IMR-90 (cell line): ENCODE data around the gene AP1M2. TPM values are rescaled to one million over a fixed set of nuclear protein-coding genes. Genes with fewer than 3 reads are reported as not detected.

Experiments
- ATAC-seq: fragments of 200-7000 bp; cut with Tn5 transposase; 2 replicates; pipeline ENCODE4 v1.9.1; 2020; ENCODE audit warnings: low read depth, mild to moderate bottlenecking, moderate library complexity
- BruUV-seq: library from RNA; stranded (reverse); fragments of 400-500 nt; replicated peaks from 2 replicates; lab custom pipeline; 2021; lab: Mats Ljungman, UMichigan
- CTCF ChIA-PET: fragments of 300-600 bp; formaldehyde crosslinking; extraction: SDS; loops from one replicate; lab custom pipeline; 2021; ENCODE audit warnings: antibody characterized with exemption; lab: Yijun Ruan, JAX
- POLR2A ChIA-PET: fragments of 300-600 bp; sonication (Branson Sonifier 250); formaldehyde crosslinking; loops from one replicate; lab custom pipeline; 2022; ENCODE audit warnings: antibody characterized with exemption; ENCODE audit not compliant: unreplicated experiment; lab: Charles Lee
- DNase-seq: peaks from one replicate; pipeline ENCODE4 v3.0.0; 2013
- H2AFZ ChIP-seq: replicated peaks from 2 replicates; pipeline ENCODE3; 2013; ENCODE audit warnings: low read length, mild to moderate bottlenecking; ENCODE audit not compliant: poor library complexity
- H2AK5ac ChIP-seq: 2 replicates; pipeline ENCODE4 v1.6.1; 2013; ENCODE audit warnings: low read depth, low read length, inconsistent platforms
- H2AK9ac ChIP-seq: replicated peaks from 2 replicates; pipeline ENCODE3; 2013; ENCODE audit warnings: mild to moderate bottlenecking, low read depth, low read length, moderate library complexity; ENCODE audit not compliant: poor library complexity
- H2BK120ac ChIP-seq: 2 replicates; pipeline ENCODE4 v1.6.1; 2013; ENCODE audit warnings: low read depth, low read length, inconsistent platforms
- H2BK15ac ChIP-seq: 3 replicates; pipeline ENCODE4 v1.6.1; 2013; ENCODE audit warnings: low read depth, low read length, inconsistent platforms
- H2BK20ac ChIP-seq: 2 replicates; pipeline ENCODE4 v1.6.1; 2013; ENCODE audit warnings: low read depth, mild to moderate bottlenecking, inconsistent platforms, low read length, moderate library complexity
- H2BK5ac ChIP-seq: 2 replicates; pipeline ENCODE4 v1.6.1; 2013; ENCODE audit warnings: mild to moderate bottlenecking, low read depth, low read length, inconsistent platforms; ENCODE audit not compliant: poor library complexity, severe bottlenecking
- H3K14ac ChIP-seq: replicated peaks from 2 replicates; pipeline ENCODE4 v1.6.1; 2013; ENCODE audit warnings: low read depth, low read length, inconsistent platforms
- H3K18ac ChIP-seq: 2 replicates; pipeline ENCODE4 v1.6.1; 2013; ENCODE audit warnings: low read depth, low read length, control low read depth
- H3K23ac ChIP-seq: 2 replicates; pipeline ENCODE4 v1.6.1; 2013; ENCODE audit warnings: low read depth, low read length, inconsistent platforms
- H3K27ac ChIP-seq: 2 replicates; pipeline ENCODE4 v1.5.1; 2013; ENCODE audit warnings: mild to moderate bottlenecking, control low read depth, low read length; ENCODE audit not compliant: insufficient read depth
- H3K27me3 ChIP-seq: 2 replicates; pipeline ENCODE4 v1.6.1; 2013; ENCODE audit warnings: low read length; ENCODE audit not compliant: control insufficient read depth, insufficient read depth
- H3K36me3 ChIP-seq: 2 replicates; pipeline ENCODE4 v1.6.1; 2013; ENCODE audit warnings: low read length, mixed read lengths; ENCODE audit not compliant: control insufficient read depth, insufficient read depth
- H3K4ac ChIP-seq: 2 replicates; pipeline ENCODE4 v1.6.1; 2013; ENCODE audit warnings: low read depth, low read length, inconsistent platforms
- H3K4me1 ChIP-seq: 2 replicates; pipeline ENCODE4 v1.6.1; 2013; ENCODE audit warnings: low read length, mixed read lengths; ENCODE audit not compliant: control insufficient read depth, insufficient read depth
- H3K4me2 ChIP-seq: 2 replicates; pipeline ENCODE4 v1.6.1; 2013; ENCODE audit warnings: low read depth, mild to moderate bottlenecking, control low read depth, low read length, moderate library complexity
- H3K4me3 ChIP-seq: 2 replicates; pipeline ENCODE4 v1.5.1; 2013; ENCODE audit warnings: low read depth, mild to moderate bottlenecking, control low read depth, low read length, moderate library complexity; ENCODE audit not compliant: insufficient read depth
- H3K56ac ChIP-seq: 2 replicates; pipeline ENCODE4 v1.6.1; 2013; ENCODE audit warnings: low read length, inconsistent platforms; ENCODE audit not compliant: insufficient read depth; ENCODE audit errors: extremely low read depth
- H3K79me1 ChIP-seq, 2 experiments: 2 replicates each; pipeline ENCODE4 v1.6.1; 2013; ENCODE audit warnings: low read length in 2 of 2, inconsistent platforms in 1 of 2, low read depth in 1 of 2
- H3K9ac ChIP-seq: 2 replicates; pipeline ENCODE4 v1.6.1; 2013; ENCODE audit warnings: low read depth, low read length, control low read depth
- H3K9me1 ChIP-seq: 2 replicates; pipeline ENCODE4 v1.6.1; 2013; ENCODE audit warnings: low read length, inconsistent platforms; ENCODE audit not compliant: insufficient read depth
- H3K9me3 ChIP-seq: 2 replicates; pipeline ENCODE4 v1.6.1; 2013; ENCODE audit warnings: low read length; ENCODE audit not compliant: control insufficient read depth, insufficient read depth
- H4K20me1 ChIP-seq: 2 replicates; pipeline ENCODE4 v1.6.1; 2013; ENCODE audit warnings: low read length, inconsistent platforms; ENCODE audit not compliant: insufficient read depth
- H4K5ac ChIP-seq: 2 replicates; pipeline ENCODE4 v1.6.1; 2013; ENCODE audit warnings: mild to moderate bottlenecking, low read depth, low read length, control low read depth
- H4K8ac ChIP-seq, 2 experiments: 2 replicates each; pipeline ENCODE4 v1.6.1; 2013; ENCODE audit warnings: low read depth in 2 of 2, low read length in 2 of 2, control low read depth in 1 of 2, inconsistent platforms in 1 of 2
- H4K91ac ChIP-seq: 2 replicates; pipeline ENCODE4 v1.6.1; 2013; ENCODE audit warnings: low read depth, low read length, inconsistent platforms; ENCODE audit not compliant: insufficient read depth
- CEBPB ChIP-seq: IDR thresholded peaks from 2 replicates; pipeline ENCODE4 v1.6.1; 2012; ENCODE audit warnings: low read depth, low read length, improper control_type of control experiment
- CHD1 ChIP-seq: IDR thresholded peaks from 2 replicates; pipeline ENCODE4 v1.6.1; 2012; ENCODE audit warnings: low read depth, low read length, improper control_type of control experiment
- CTCF ChIP-seq: conservative IDR thresholded peaks from 2 replicates; pipeline ENCODE4 v1.5.1; 2012; ENCODE audit warnings: mild to moderate bottlenecking, low read depth, low read length, improper control_type of control experiment
- FOS ChIP-seq: fragments of 150-350 bp; IDR thresholded peaks from 2 replicates; pipeline ENCODE4 v1.6.1; 2016; ENCODE audit warnings: low read depth, low read length
- MAFK ChIP-seq: IDR thresholded peaks from 2 replicates; pipeline ENCODE4 v1.6.1; 2012; ENCODE audit warnings: low read depth, low read length, improper control_type of control experiment
- MAZ ChIP-seq: IDR thresholded peaks from 2 replicates; pipeline ENCODE4 v1.6.1; 2012; ENCODE audit warnings: low read depth, mild to moderate bottlenecking, low read length, improper control_type of control experiment, moderate library complexity, borderline replicate concordance
- MXI1 ChIP-seq: IDR thresholded peaks from 2 replicates; pipeline ENCODE4 v1.6.1; 2012; ENCODE audit warnings: low read depth, mild to moderate bottlenecking, low read length, moderate library complexity, borderline replicate concordance
- NFE2L2 ChIP-seq: fragments of 150-350 bp; IDR thresholded peaks from 2 replicates; pipeline ENCODE4 v1.6.1; 2016; ENCODE audit warnings: low read depth, mild to moderate bottlenecking, low read length
- POLR2A ChIP-seq: IDR thresholded peaks from 2 replicates; pipeline ENCODE4 v1.6.1; 2012; ENCODE audit warnings: mild to moderate bottlenecking, low read depth, low read length
- RAD21 ChIP-seq: IDR thresholded peaks from 2 replicates; pipeline ENCODE4 v1.6.1; 2012; ENCODE audit warnings: low read length, improper control_type of control experiment
- RCOR1 ChIP-seq: IDR thresholded peaks from 2 replicates; pipeline ENCODE4 v1.6.1; 2012; ENCODE audit warnings: mild to moderate bottlenecking, low read length, improper control_type of control experiment; ENCODE audit not compliant: insufficient replicate concordance
- RFX5 ChIP-seq: IDR thresholded peaks from 2 replicates; pipeline ENCODE4 v1.8.0; 2012; ENCODE audit warnings: low read depth, mild to moderate bottlenecking, low read length, moderate library complexity
- SMC3 ChIP-seq: fragments of 150-350 bp; IDR thresholded peaks from 2 replicates; pipeline ENCODE4 v1.6.1; 2016; ENCODE audit warnings: low read depth, mild to moderate bottlenecking, antibody characterized with exemption, low read length, moderate library complexity
- USF2 ChIP-seq: fragments of 150-350 bp; IDR thresholded peaks from 2 replicates; pipeline ENCODE4 v1.6.1; 2017; ENCODE audit warnings: mild to moderate bottlenecking, antibody characterized with exemption, low read length, low read depth
- WGBS, 2 experiments: methylation state at CpG; one replicate each; pipeline versions ENCODE4 v1.1.5 to v1.1.7; 2013; ENCODE audit warnings: missing lambda C conversion rate in 2 of 2; ENCODE audit not compliant: insufficient read length in 1 of 2; ENCODE audit errors: extremely low coverage in 2 of 2; 5-methylcytosine and 5-hydroxymethylcytosine counted together
- dilution Hi-C: fragments of 300-500 bp; cut with HindIII; formaldehyde crosslinking; loops from one replicate; pipeline ENCODE4 v1.14.3; 2018; ENCODE audit warnings: low sequenced_read_pairs; ENCODE audit not compliant: unreplicated experiment
- in situ Hi-C: fragments of 300-500 bp; cut with MboI; formaldehyde crosslinking; loops from 3 replicates; pipeline ENCODE4 v1.14.3; 2019; ENCODE audit warnings: low sequenced_read_pairs, inconsistent platforms, mixed read lengths
- intact Hi-C: fragments of 100-400 bp; cut with micrococcal nuclease; formaldehyde crosslinking; loops from 2 replicates; pipeline ENCODE4 v1.10.0; 2022
- polyA plus RNA-seq, 3 experiments: library from polyadenylated mRNA; depleted of rRNA; stranded (reverse); fragments of >200 nt; gene quantifications; 2 replicates each; pipeline ENCODE4 v1.2.3, GENCODE V29; 2012; ENCODE audit warnings: low replicate concordance in 1 of 3
- total RNA-seq: library from RNA; depleted of rRNA; stranded (reverse); fragments of >200 nt; gene quantifications from 2 replicates; pipeline ENCODE4 v1.2.3, GENCODE V29; 2012
- TF ChIP-seq, protein P1 (sequence below): fragments of 150-350 bp; IDR thresholded peaks from 2 replicates; pipeline ENCODE4 v1.6.1; 2016; ENCODE audit warnings: low read depth, mild to moderate bottlenecking, low read length, moderate library complexity, borderline replicate concordance

Gene AP1M2
- total and polyA plus RNA-seq, 2 of the 4 experiments (the other 2 are of a cell fraction) = 0.17 TPM; not detected in 1

DNA sequence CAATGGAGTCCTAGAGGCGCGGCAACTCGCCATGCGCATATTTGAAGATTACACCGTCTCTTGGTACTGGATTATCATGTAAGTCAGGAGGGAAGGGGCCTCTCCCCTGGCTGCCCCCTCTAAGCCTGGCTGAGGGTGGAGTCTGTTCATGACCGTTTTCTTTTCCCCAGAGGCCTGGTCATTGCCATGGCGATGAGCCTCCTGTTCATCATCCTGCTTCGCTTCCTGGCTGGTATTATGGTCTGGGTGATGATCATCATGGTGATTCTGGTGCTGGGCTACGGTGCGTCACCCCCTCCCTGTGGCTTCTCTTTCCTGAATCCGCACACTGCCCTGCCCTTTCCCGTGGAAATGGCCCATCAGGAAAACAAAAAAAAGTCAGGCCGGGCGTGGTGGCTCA is 44.8 kb upstream of the AP1M2 start:
- no peaks in the 10 kb centered on the region; the same call in 1 of the 2 replicates for H4K20me1 ChIP-seq
- H2BK20ac ChIP-seq = no peak overlapping the region
- H4K91ac ChIP-seq = no peak overlapping the region
- no peak overlapping the region for H2AK9ac ChIP-seq
- H2AK5ac ChIP-seq = no peak overlapping the region
- no peak overlapping the region for H2AFZ ChIP-seq
- 0 out of 2 replicates have a peak, but pooled peaks cover 6% of the 10 kb centered on the region for H3K9me1 ChIP-seq
- WGBS, 2 experiments = 89% methylated on average over 3 of the region's 14 CpGs; no CpG with 5 or more reads in 1 of the 2 experiments
- H3K14ac ChIP-seq = no peak overlapping the region
- TF ChIP-seq CTCF (no peak), CHD1 (no peak), POLR2A (no peak), MXI1 (no peak), SMC3 (no peak), RFX5 (no peak), RAD21 (no peak), CEBPB (no peak), MAZ (no peak), MAFK (no peak), USF2 (no peak), NFE2L2 (no peak), FOS (no peak), RCOR1 (no peak)
- TF ChIP-seq, protein P1, sequence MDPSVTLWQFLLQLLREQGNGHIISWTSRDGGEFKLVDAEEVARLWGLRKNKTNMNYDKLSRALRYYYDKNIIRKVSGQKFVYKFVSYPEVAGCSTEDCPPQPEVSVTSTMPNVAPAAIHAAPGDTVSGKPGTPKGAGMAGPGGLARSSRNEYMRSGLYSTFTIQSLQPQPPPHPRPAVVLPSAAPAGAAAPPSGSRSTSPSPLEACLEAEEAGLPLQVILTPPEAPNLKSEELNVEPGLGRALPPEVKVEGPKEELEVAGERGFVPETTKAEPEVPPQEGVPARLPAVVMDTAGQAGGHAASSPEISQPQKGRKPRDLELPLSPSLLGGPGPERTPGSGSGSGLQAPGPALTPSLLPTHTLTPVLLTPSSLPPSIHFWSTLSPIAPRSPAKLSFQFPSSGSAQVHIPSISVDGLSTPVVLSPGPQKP = no peak
- H3K9ac ChIP-seq = no peak overlapping the region
- ChIA-PET POLR2A (no interaction called here), CTCF (no interaction called here)
- H2BK5ac ChIP-seq = no peak overlapping the region
- no peak overlapping the region for H4K5ac ChIP-seq
- H3K56ac ChIP-seq = no peak overlapping the region
- in situ Hi-C loops = no loop called here
- no peak overlapping the region for H2BK120ac ChIP-seq
- H3K27ac ChIP-seq = no peak overlapping the region
- H3K4ac ChIP-seq = no peak overlapping the region
- no peak for DNase-seq
- H3K4me3 ChIP-seq = no peak overlapping the region
- H3K36me3 ChIP-seq = peaks cover 50% of the 10 kb centered on the region
- no peak overlapping the region for H3K4me2 ChIP-seq
- H3K4me1 ChIP-seq = no peaks in the 10 kb centered on the region
- H3K27me3 ChIP-seq = no peaks in the 10 kb centered on the region
- H2BK15ac ChIP-seq = no peak overlapping the region
- dilution Hi-C loops = no loop called here
- no peak for ATAC-seq
- H3K79me1 ChIP-seq = peaks cover 0 to 14% of the 10 kb centered on the region in 2 experiments; a peak in 3 of 4 replicates
- intact Hi-C loops = no loop called here
- H3K23ac ChIP-seq = no peak overlapping the region
- BruUV-seq = no TSS peak
- H3K18ac ChIP-seq = no peak overlapping the region
- H3K9me3 ChIP-seq = no peaks in the 10 kb centered on the region
- H4K8ac ChIP-seq = no peak overlapping the region
